Measurements from ENCODE around the gene ADGB.
A peak's percentile ranks its signal among the peaks of the same experiment; 100 is the strongest.

ADGB gene

DNA sequence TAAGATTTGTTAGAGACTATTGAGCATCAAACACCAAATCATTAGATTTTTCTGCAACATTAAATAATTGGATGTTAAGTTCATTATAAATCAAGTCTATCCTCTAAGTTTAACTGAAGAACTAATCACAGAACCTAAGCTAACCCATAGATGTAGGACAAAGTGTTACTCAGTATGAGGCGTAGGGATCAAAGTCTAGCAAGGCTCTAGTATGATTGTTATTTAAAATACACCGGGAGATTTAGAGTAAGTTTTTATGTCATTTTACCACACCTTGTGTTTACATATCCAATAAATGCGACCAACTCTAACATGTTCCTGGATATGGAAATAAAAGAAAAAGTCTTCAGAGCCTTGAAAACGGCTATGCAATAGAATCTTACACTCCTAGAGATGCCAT lies 2.6 kb downstream of the ADGB start:
- TF ChIP-seq, protein P1, sequence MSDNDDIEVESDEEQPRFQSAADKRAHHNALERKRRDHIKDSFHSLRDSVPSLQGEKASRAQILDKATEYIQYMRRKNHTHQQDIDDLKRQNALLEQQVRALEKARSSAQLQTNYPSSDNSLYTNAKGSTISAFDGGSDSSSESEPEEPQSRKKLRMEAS (IDR thresholded peaks at IDR 0.05; ENCODE audit: low read depth, low read length) = no peak
- TF ChIP-seq MYC (IDR thresholded peaks at IDR 0.05; ENCODE audit: low read depth, low read length) (no peak), POLR2A (IDR thresholded peaks at IDR 0.05; ENCODE audit: extremely low read depth, insufficient read length) (no peak)
- TF ChIP-seq, protein P2, sequence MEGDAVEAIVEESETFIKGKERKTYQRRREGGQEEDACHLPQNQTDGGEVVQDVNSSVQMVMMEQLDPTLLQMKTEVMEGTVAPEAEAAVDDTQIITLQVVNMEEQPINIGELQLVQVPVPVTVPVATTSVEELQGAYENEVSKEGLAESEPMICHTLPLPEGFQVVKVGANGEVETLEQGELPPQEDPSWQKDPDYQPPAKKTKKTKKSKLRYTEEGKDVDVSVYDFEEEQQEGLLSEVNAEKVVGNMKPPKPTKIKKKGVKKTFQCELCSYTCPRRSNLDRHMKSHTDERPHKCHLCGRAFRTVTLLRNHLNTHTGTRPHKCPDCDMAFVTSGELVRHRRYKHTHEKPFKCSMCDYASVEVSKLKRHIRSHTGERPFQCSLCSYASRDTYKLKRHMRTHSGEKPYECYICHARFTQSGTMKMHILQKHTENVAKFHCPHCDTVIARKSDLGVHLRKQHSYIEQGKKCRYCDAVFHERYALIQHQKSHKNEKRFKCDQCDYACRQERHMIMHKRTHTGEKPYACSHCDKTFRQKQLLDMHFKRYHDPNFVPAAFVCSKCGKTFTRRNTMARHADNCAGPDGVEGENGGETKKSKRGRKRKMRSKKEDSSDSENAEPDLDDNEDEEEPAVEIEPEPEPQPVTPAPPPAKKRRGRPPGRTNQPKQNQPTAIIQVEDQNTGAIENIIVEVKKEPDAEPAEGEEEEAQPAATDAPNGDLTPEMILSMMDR (IDR thresholded peaks at IDR 0.05; ENCODE audit: low read depth, low read length) = no peak
- no peak for DNase-seq (ENCODE audit: low read depth)
- H3K4me3 ChIP-seq (ENCODE audit: low read depth, low read length) = no peak overlapping the region

DNA sequence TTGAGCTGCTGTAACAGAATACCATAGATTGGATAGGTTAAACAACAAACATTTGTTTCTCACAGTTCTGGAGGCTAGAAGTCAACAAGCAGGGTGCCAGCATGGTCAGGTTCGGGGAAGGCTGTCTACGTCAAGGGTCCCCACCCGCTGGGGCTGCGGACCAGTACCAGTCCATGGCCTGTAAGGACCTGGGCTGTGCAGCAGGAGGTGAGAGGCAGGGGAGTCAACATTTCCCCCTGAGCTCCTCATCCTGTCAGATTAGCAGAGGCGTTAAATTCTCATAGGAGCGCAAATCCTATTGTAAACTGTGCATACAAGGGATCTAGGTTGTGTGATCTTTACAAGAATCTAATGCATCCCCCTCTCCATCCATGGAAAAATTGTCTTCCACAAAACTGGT lies 3.8 kb downstream of the ADGB start:
- no peak for DNase-seq (ENCODE audit: low read depth)
- TF ChIP-seq MYC (IDR thresholded peaks at IDR 0.05; ENCODE audit: low read depth, low read length) (no peak), POLR2A (IDR thresholded peaks at IDR 0.05; ENCODE audit: extremely low read depth, insufficient read length) (no peak)
- TF ChIP-seq, protein P1 (IDR thresholded peaks at IDR 0.05; ENCODE audit: low read depth, low read length) = no peak
- TF ChIP-seq, protein P2 (IDR thresholded peaks at IDR 0.05; ENCODE audit: low read depth, low read length) = no peak
- no peak overlapping the region for H3K4me3 ChIP-seq (ENCODE audit: low read depth, low read length)

DNA sequence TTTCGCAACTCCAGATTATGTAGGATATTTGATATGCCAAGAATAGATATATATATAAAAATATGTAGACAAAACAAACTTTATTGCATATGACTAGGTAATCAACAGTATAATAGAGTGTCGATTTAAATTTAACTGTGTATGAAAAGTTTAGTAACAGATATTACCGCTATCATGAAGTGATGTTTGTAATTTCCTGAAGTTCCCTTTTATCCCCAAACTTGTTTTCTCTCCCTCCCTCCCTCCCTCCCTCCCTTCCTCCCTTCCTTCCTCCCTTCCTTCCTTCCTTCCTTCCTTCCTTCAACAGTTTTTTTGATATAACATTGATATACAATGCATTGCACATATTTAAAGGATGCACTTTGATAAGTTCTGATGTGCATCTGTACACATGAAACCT lies 15.2 kb downstream of the ADGB start:
- TF ChIP-seq, protein P2 (IDR thresholded peaks at IDR 0.05; ENCODE audit: low read depth, low read length) = no peak
- TF ChIP-seq MYC (IDR thresholded peaks at IDR 0.05; ENCODE audit: low read depth, low read length) = no peak
- TF ChIP-seq POLR2A (IDR thresholded peaks at IDR 0.05; ENCODE audit: extremely low read depth, insufficient read length) = no peak
- TF ChIP-seq, protein P1 (IDR thresholded peaks at IDR 0.05; ENCODE audit: low read depth, low read length) = no peak
- no peak for DNase-seq (ENCODE audit: low read depth)
- no peak overlapping the region for H3K4me3 ChIP-seq (ENCODE audit: low read depth, low read length)

DNA sequence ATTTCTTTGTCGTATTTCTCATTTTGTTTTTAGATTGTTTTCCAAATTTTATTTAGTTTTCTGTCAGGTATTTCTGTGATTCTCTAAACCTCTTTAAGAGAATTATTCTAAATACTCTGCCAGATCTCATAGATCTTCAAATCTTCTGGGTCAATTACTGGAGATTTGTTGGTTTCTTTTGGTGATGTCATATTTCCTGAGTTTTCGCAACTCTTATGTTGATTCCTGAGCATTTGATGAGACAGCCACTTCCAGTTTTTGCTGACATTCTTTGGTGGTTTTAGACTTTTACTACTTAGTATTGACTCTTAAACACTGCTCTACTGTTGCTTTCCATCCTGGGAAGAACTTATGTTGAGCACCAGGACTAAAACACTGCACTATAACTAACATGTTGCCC lies 21.9 kb downstream of the ADGB start:
- H3K4me3 ChIP-seq (ENCODE audit: low read depth, low read length) = no peak overlapping the region

DNA sequence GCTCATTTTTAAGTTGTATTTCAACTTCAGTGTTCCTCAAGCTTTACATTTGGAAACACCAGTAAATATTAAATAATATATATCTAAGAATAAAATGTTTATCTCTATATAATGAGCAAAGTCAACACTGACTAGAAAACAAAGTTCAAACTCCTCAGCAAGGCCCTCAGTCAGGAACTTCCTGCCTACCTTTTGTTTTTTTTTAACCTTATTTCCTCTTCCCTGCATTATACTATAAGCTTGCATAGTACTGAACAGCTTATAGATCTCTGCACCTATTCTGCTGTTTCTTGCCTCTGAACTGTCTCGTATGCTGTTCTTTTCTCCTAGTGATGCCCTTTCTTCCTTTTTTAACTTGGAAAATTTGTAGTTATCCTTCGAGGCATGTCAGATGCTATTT lies 29.6 kb downstream of the ADGB start:
- no peak overlapping the region for H3K4me3 ChIP-seq (ENCODE audit: low read depth, low read length)
- TF ChIP-seq, protein P2 (IDR thresholded peaks at IDR 0.05; ENCODE audit: low read depth, low read length) = no peak
- no peak for TF ChIP-seq POLR2A (IDR thresholded peaks at IDR 0.05; ENCODE audit: extremely low read depth, insufficient read length)
- no peak for TF ChIP-seq MYC (IDR thresholded peaks at IDR 0.05; ENCODE audit: low read depth, low read length)
- TF ChIP-seq, protein P1 (IDR thresholded peaks at IDR 0.05; ENCODE audit: low read depth, low read length) = no peak
- no peak for DNase-seq (ENCODE audit: low read depth)

More for the DNA sequence above, 21.9 kb downstream of the ADGB start:
- TF ChIP-seq, protein P1 (IDR thresholded peaks at IDR 0.05; ENCODE audit: low read depth, low read length) = no peak
- TF ChIP-seq MYC (IDR thresholded peaks at IDR 0.05; ENCODE audit: low read depth, low read length) = no peak
- TF ChIP-seq, protein P2 (IDR thresholded peaks at IDR 0.05; ENCODE audit: low read depth, low read length) = no peak
- TF ChIP-seq POLR2A (IDR thresholded peaks at IDR 0.05; ENCODE audit: extremely low read depth, insufficient read length) = no peak
- DNase-seq (ENCODE audit: low read depth) = peak; percentile 60

DNA sequence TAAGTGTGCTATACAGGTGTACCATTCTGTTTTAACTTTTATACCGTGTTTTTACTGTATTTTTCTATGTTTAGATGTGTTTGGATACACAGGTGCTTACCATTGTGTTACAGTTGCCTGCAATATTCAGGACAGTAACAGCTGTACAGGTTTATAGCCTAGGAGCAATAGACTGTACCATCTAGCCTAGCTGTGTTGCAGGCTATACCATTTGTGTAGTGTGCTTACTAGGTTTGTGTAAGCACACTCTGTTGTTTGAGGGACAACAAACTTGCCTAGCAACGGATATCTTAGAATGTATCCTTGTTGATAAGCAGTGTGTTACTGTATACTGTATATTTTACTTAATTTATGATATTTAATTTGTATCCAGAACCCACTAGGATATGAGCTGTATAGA lies 35.2 kb downstream of the ADGB start:
- H3K4me3 ChIP-seq (ENCODE audit: low read depth, low read length) = no peak overlapping the region
- no peak for DNase-seq (ENCODE audit: low read depth)
- TF ChIP-seq, protein P1 (IDR thresholded peaks at IDR 0.05; ENCODE audit: low read depth, low read length) = no peak
- TF ChIP-seq MYC (IDR thresholded peaks at IDR 0.05; ENCODE audit: low read depth, low read length) (no peak), POLR2A (IDR thresholded peaks at IDR 0.05; ENCODE audit: extremely low read depth, insufficient read length) (no peak)
- TF ChIP-seq, protein P2 (IDR thresholded peaks at IDR 0.05; ENCODE audit: low read depth, low read length) = no peak
